Measurements from ENCODE around the gene WDR4. TPM values are rescaled to one million over a fixed set of nuclear protein-coding genes. Genes with fewer than 3 reads are reported as not detected.

The WDR4 gene
- total and polyA plus RNA-seq, 2 experiments from 2014 or later: 22.5 to 50.2 TPM

DNA sequence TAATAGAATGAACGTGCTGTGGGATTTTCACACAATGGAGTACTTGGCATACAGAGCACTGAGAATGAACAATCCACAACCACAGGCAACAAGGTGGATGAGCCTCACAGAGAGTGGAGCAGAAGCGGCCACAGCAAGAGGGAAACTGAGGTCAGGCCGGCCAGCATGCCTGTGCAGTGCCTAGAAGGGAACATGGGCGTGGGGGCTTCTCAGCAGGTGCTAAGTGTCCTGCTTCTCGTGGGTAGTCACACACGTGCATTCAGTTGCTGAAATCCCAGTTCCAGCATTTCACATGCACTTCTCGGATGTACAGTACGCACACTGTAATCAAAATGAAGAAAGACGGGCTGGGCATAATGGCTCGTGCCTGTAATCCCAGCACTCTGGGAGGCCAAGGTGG lies 33.1 kb downstream of the WDR4 start:
- H3K27me3 Mint-ChIP-seq (ENCODE audit: insufficient read depth, low read depth, poor library complexity): peaks cover 9% of the 10 kb centered on the region
- peaks cover 3% of the 10 kb centered on the region; the same call in 1 of the 3 replicates for H3K4me1 Mint-ChIP-seq
- Histone ChIP-seq H3K79me2 (replicated peaks; ENCODE audit: insufficient read depth) (peaks cover 68% of the 10 kb centered on the region), H2AFZ (no peak overlapping the region), H3K4me3 (no peak overlapping the region), H3F3A (replicated peaks; ENCODE audit: low read depth) (peaks cover 52% of the 10 kb centered on the region), H4K20me1 (replicated peaks; ENCODE audit: insufficient read depth) (peaks cover 33% of the 10 kb centered on the region), H3K9me2 (ENCODE audit: insufficient read depth) (no peaks in the 10 kb centered on the region), H3K36me3 (ENCODE audit: insufficient read depth) (peaks cover 29% of the 10 kb centered on the region), H3K4me2 (no peak overlapping the region), H3K4me1 (ENCODE audit: insufficient read depth) (no peaks in the 10 kb centered on the region), H3K27me3 (ENCODE audit: insufficient read depth) (no peaks in the 10 kb centered on the region), H3K27ac (ENCODE audit: low read depth) (no peak overlapping the region)
- no peaks in the 10 kb centered on the region; the same call in 1 of the 3 replicates for H3K9me3 Mint-ChIP-seq
- ATAC-seq (no peak), DNase-seq (ENCODE audit: low spot score) (no peak)
- TF ChIP-seq CREB1 (CRISPR knock-in tag; IDR thresholded peaks at IDR 0.05; ENCODE audit: low read depth) (no peak), ZNF114 (CRISPR knock-in tag; IDR thresholded peaks at IDR 0.05) (no peak)
- H3K4me3 Mint-ChIP-seq: no peak overlapping the region
- H3K36me3 Mint-ChIP-seq (ENCODE audit: low read depth): peaks cover 82% of the 10 kb centered on the region
- H3K27ac Mint-ChIP-seq: no peak overlapping the region

DNA sequence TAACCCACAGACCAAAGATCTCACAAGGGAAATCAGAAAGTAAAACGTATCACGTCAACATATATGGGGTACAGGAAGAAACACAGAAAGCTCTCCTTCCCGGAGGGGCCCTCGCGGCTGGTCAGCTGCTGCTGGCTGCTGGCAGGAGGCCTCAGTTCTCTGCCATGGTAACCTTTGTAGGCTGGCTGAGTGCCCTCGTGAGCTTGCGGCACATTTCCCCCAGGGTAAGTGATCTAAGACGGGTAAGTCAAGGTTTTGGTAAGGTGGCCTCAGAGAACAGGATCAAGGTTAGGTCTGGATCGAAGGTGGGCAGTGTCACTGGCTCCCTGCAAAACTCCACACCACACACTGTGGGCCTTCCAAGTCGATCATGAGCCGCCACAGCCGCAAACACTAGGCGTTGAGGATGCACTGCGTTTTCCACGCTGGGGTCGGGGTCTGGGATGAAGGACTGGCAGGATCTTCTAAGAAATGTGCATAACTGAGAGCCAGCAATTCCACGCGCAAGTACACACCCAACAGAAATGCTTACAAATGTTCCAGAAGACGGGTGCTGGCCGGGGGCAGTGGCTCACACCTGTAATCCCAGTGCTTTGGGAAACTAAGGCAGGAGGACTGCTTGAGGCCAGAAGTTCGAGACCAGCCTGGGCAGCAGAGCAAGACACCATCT lies 33.9 kb downstream of the WDR4 start:
- H3K9me2 ChIP-seq (ENCODE audit: insufficient read depth): no peaks in the 10 kb centered on the region
- no peak overlapping the region for H3K4me2 ChIP-seq
- ATAC-seq (no peak), DNase-seq (ENCODE audit: low spot score) (no peak)
- peaks cover 68% of the 10 kb centered on the region for H3K79me2 ChIP-seq (replicated peaks; ENCODE audit: insufficient read depth)
- H3K27ac Mint-ChIP-seq: no peak overlapping the region
- H3F3A ChIP-seq (replicated peaks; ENCODE audit: low read depth): peaks cover 52% of the 10 kb centered on the region
- no peaks in the 10 kb centered on the region for H3K4me1 ChIP-seq (ENCODE audit: insufficient read depth)
- no peak overlapping the region for H3K4me3 Mint-ChIP-seq
- H3K4me3 ChIP-seq: no peak overlapping the region
- peaks cover 3% of the 10 kb centered on the region; the same call in 1 of the 3 replicates for H3K4me1 Mint-ChIP-seq
- no peak overlapping the region for H3K27ac ChIP-seq (ENCODE audit: low read depth)
- H3K9me3 Mint-ChIP-seq: no peaks in the 10 kb centered on the region; the same call in 1 of the 3 replicates
- peaks cover 33% of the 10 kb centered on the region for H3K36me3 ChIP-seq (ENCODE audit: insufficient read depth)
- H3K36me3 Mint-ChIP-seq (ENCODE audit: low read depth): peaks cover 74% of the 10 kb centered on the region
- H3K27me3 Mint-ChIP-seq (ENCODE audit: insufficient read depth, low read depth, poor library complexity): peaks cover 9% of the 10 kb centered on the region
- H2AFZ ChIP-seq: no peak overlapping the region
- TF ChIP-seq JUNB (IDR thresholded peaks at IDR 0.05; ENCODE audit: unreplicated experiment) (no peak), NANOG (IDR thresholded peaks at IDR 0.05; ENCODE audit: borderline replicate concordance) (no peak), CREB1 (CRISPR knock-in tag; IDR thresholded peaks at IDR 0.05; ENCODE audit: low read depth) (no peak), CTCF (conservative IDR thresholded peaks at IDR 0.05; ENCODE audit: low read depth in 2 of 2) (no peak)
- H3K27me3 ChIP-seq (ENCODE audit: insufficient read depth): no peaks in the 10 kb centered on the region
- H4K20me1 ChIP-seq (replicated peaks; ENCODE audit: insufficient read depth): peaks cover 33% of the 10 kb centered on the region

DNA sequence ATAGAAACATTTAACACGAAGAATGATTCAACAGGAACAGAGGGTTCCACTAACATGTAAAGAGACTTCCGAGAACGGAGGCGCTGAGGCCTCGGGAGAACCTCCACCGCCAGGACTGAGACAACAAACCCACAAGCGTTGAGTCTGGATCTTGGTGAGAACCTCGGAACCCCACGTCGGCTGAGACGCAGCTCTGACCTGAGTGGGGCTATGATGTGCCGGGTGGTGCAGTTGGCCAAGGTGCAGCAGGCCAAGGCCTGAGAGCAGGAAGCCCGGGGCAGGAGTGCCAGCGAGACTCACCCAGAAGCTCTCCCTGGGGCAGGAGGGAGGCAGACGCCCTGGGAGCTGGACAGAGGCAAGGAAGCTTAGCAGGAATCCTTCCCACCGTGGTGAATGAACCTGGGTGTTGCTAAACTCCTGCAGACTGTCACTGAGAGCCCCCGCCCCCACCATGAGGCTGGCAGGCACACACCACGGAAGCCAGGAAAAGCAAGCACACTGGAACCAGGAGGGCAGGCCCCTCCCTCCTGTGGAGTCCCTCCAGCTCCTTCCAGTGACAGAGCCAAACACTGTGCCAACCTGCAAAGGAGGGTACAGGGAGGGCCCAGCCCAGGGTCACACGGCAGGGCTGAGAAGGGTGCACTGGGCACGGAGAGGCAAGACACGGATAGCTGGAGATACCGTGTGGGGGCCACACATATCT lies 34.8 kb downstream of the WDR4 start:
- Mint-ChIP-seq H3K27ac (no peak overlapping the region), H3K27me3 (ENCODE audit: insufficient read depth, low read depth, poor library complexity) (peaks cover 9% of the 10 kb centered on the region), H3K9me3 (no peaks in the 10 kb centered on the region; the same call in 1 of the 3 replicates), H3K36me3 (ENCODE audit: low read depth) (peaks cover 65% of the 10 kb centered on the region), H3K4me1 (peaks cover 3% of the 10 kb centered on the region; the same call in 1 of the 3 replicates), H3K4me3 (no peak overlapping the region)
- ATAC-seq (no peak), DNase-seq (ENCODE audit: low spot score) (no peak)
- no peak overlapping the region for H2AFZ ChIP-seq
- H4K20me1 ChIP-seq (replicated peaks; ENCODE audit: insufficient read depth): peaks cover 33% of the 10 kb centered on the region
- H3K9me2 ChIP-seq (ENCODE audit: insufficient read depth): no peaks in the 10 kb centered on the region
- peaks cover 30% of the 10 kb centered on the region for H3K36me3 ChIP-seq (ENCODE audit: insufficient read depth)
- peaks cover 47% of the 10 kb centered on the region for H3F3A ChIP-seq (replicated peaks; ENCODE audit: low read depth)
- H3K4me1 ChIP-seq (ENCODE audit: insufficient read depth): no peaks in the 10 kb centered on the region
- H3K4me2 ChIP-seq: no peak overlapping the region
- H3K79me2 ChIP-seq (replicated peaks; ENCODE audit: insufficient read depth): peaks cover 60% of the 10 kb centered on the region
- no peak overlapping the region for H3K4me3 ChIP-seq
- H3K27ac ChIP-seq (ENCODE audit: low read depth): no peak overlapping the region
- H3K27me3 ChIP-seq (ENCODE audit: insufficient read depth): no peaks in the 10 kb centered on the region
- no peak for TF ChIP-seq ETS1 (IDR thresholded peaks at IDR 0.05)

All from GM23338 (cell line).